Measurements from ENCODE around the gene CCDC18. TPM values are rescaled to one million over a fixed set of nuclear protein-coding genes. Genes with fewer than 3 reads are reported as not detected.

CCDC18 gene
- total and polyA plus RNA-seq, 4 donors, result 2.0 to 10.8 (median 4.9) TPM

DNA sequence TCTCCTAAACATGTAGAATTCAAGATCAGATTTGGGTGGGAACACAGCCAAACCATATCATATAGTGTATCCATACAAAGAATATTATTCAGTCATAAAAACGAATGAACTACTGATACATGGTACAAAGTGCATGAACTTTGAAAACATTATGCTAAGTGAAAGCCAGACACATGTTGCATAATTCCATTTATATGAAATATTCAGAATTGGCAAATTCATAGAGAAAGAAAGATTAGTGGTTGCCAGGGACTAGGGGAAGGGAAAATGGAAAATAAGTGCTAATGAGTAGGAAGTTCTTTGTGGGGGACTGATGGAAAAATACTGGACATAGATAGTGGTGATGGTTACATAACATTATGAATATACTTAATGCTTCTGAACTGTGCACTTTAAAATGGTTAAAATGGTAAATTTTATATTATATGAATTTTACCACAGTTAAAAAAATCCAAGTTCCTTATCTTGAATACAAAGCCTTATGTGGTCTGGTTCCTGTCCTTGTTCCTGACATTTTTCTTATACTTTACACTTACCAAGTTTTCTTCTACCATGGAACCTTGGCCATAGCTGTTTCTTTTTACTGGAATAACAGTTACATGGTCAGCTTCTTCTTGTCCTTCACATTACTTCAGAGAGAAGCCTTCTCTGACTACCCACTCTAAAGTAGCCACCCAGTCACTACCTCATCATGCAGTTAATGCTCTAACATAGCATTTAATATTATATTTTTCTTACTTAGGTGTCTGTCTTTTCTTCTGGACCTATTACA is 64.0 kb downstream of the CCDC18 start:
- 88% methylated on average over 1 of the region's 1 CpG for WGBS, 2 donors
- Histone ChIP-seq H3K36me3 (ENCODE audit: control insufficient read depth in 4 of 4, insufficient read depth in 4 of 4, low read length in 4 of 4) (peaks cover 0 to 14% (median 0%) of the 10 kb centered on the region in 4 donors), H3K9ac (ENCODE audit: insufficient read depth in 1 of 2, low read length in 2 of 2) (no peak overlapping the region), H3K27me3 (ENCODE audit: control insufficient read depth in 3 of 3, insufficient read depth in 3 of 3, low read length in 2 of 3) (no peaks in the 10 kb centered on the region), H3K27ac (ENCODE audit: low read depth in 1 of 2, low read length in 1 of 2) (no peak overlapping the region), H3K4me3 (no peak overlapping the region), H3K9me3 (ENCODE audit: control insufficient read depth in 4 of 4, insufficient read depth in 3 of 4, low read length in 3 of 4) (peaks cover 0 to 7% (median 3%) of the 10 kb centered on the region in 4 donors), H3K4me1 (ENCODE audit: control insufficient read depth in 5 of 5, insufficient read depth in 5 of 5, low read length in 5 of 5) (no peaks in the 10 kb centered on the region)
- DNase-seq (no peak), ATAC-seq (ENCODE audit: insufficient read depth, low FRiP score) (no peak)
- TF ChIP-seq CTCF (IDR thresholded peaks at IDR 0.05; ENCODE audit: control extremely low read depth, extremely low read depth), result no peak

GRCh38 chr1:93251966-93252365 is 71.4 kb downstream of the CCDC18 start:
- Histone ChIP-seq H3K27ac (ENCODE audit: low read depth in 1 of 2, low read length in 1 of 2) (no peak overlapping the region), H3K4me1 (ENCODE audit: control insufficient read depth in 5 of 5, insufficient read depth in 5 of 5, low read length in 5 of 5) (no peaks in the 10 kb centered on the region), H3K27me3 (ENCODE audit: control insufficient read depth in 3 of 3, insufficient read depth in 3 of 3, low read length in 2 of 3) (no peaks in the 10 kb centered on the region), H3K9ac (ENCODE audit: insufficient read depth in 1 of 2, low read length in 2 of 2) (no peak overlapping the region), H3K9me3 (ENCODE audit: control insufficient read depth in 4 of 4, insufficient read depth in 3 of 4, low read length in 3 of 4) (peaks cover 0 to 4% (median 0%) of the 10 kb centered on the region in 4 donors), H3K36me3 (ENCODE audit: control insufficient read depth in 4 of 4, insufficient read depth in 4 of 4, low read length in 4 of 4) (no peaks in the 10 kb centered on the region), H3K4me3 (no peak overlapping the region)
- DNase-seq (no peak), ATAC-seq (ENCODE audit: insufficient read depth, low FRiP score) (no peak)
- no peak for TF ChIP-seq CTCF (IDR thresholded peaks at IDR 0.05; ENCODE audit: control extremely low read depth, extremely low read depth)
- WGBS, 2 donors, result 96 to 100% methylated on average over 1 of the region's 1 CpG

DNA sequence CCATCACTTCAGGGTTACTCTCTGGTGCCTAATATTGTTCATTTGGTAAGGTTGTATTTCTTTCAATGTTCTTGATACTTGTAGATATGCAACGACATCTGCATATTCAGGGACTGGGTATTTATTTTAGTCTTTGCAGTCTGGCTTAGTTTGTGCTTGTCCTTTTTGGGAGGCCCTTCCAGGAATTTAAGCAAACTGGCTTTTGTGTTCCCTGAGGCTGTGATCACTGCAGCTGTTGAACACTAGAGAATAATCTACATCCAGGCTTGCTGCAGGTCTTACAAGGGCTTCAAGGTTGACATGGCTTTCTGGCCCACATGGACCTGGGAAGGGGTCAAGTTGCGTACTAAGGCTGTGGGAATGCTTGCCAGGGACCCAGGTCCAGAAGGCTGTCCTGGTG is 72.1 kb downstream of the CCDC18 start:
- H3K9ac ChIP-seq (ENCODE audit: insufficient read depth in 1 of 2, low read length in 2 of 2), result no peak overlapping the region
- no peak for TF ChIP-seq CTCF (IDR thresholded peaks at IDR 0.05; ENCODE audit: control extremely low read depth, extremely low read depth)
- H3K27ac ChIP-seq (ENCODE audit: low read depth in 1 of 2, low read length in 1 of 2), result no peak overlapping the region
- DNase-seq, result no peak
- H3K4me1 ChIP-seq (ENCODE audit: control insufficient read depth in 5 of 5, insufficient read depth in 5 of 5, low read length in 5 of 5), result no peaks in the 10 kb centered on the region
- no peak for ATAC-seq (ENCODE audit: insufficient read depth, low FRiP score)
- H3K9me3 ChIP-seq (ENCODE audit: control insufficient read depth in 4 of 4, insufficient read depth in 3 of 4, low read length in 3 of 4), result peaks cover 0 to 4% (median 0%) of the 10 kb centered on the region in 4 donors
- no peak overlapping the region for H3K4me3 ChIP-seq
- 98 to 99% methylated on average over 2 of the region's 2 CpGs for WGBS, 2 donors
- no peaks in the 10 kb centered on the region for H3K36me3 ChIP-seq (ENCODE audit: control insufficient read depth in 4 of 4, insufficient read depth in 4 of 4, low read length in 4 of 4)
- H3K27me3 ChIP-seq (ENCODE audit: control insufficient read depth in 3 of 3, insufficient read depth in 3 of 3, low read length in 2 of 3), result no peaks in the 10 kb centered on the region

Measured in lung (tissue), 12 donors.